Sigmoid colon (tissue), 7 donors: ENCODE measurements around the gene WHRN. TPM values are rescaled to one million over a fixed set of nuclear protein-coding genes. Genes with fewer than 3 reads are reported as not detected.

ENCODE experiments used
- DNase-seq: peaks from one replicate; pipeline ENCODE4 v3.0.0-alpha.2; 2019
- H3K27ac ChIP-seq, 4 donors: fragments of 200-600 bp; sonication (generic); one replicate each; pipeline ENCODE4 v1.5.1; 2016 to 2019; ENCODE audit warnings: mild to moderate bottlenecking in 1 of 4
- H3K27me3 ChIP-seq, 3 donors: fragments of 200-600 bp; sonication (generic); one replicate each; pipeline ENCODE4 v1.5.1; 2019; ENCODE audit warnings: mild to moderate bottlenecking in 1 of 3
- H3K36me3 ChIP-seq, 4 donors: fragments of 200-600 bp; sonication (generic); one replicate each; pipeline ENCODE4 v1.5.1; 2016 to 2019
- H3K4me1 ChIP-seq, 4 donors: fragments of 200-600 bp; sonication (generic); one replicate each; pipeline ENCODE4 v1.5.1; 2017 to 2019
- H3K4me3 ChIP-seq, 4 donors: fragments of 200-600 bp; sonication (generic); one replicate each; pipeline ENCODE4 v1.5.1; 2017 to 2019; ENCODE audit warnings: mild to moderate bottlenecking in 2 of 4, moderate library complexity in 1 of 4
- H3K9me3 ChIP-seq, 4 donors: fragments of 200-600 bp in 3 of 4; sonication (generic) in 3 of 4; one replicate each; pipeline versions ENCODE4 v1.5.1 to v1.6.1; 2013 to 2019
- EP300 ChIP-seq, 4 donors: sonication (generic); formaldehyde crosslinking; IDR thresholded peaks; one replicate each; pipeline ENCODE4 v1.6.1; 2017; ENCODE audit warnings: antibody characterized with exemption in 4 of 4
- POLR2A ChIP-seq, 2 donors: fragments of 450-650 bp; IDR thresholded peaks; one replicate each; pipeline ENCODE4 v1.6.1; 2016; ENCODE audit warnings: antibody characterized with exemption in 2 of 2, mild to moderate bottlenecking in 2 of 2, moderate library complexity in 2 of 2
- POLR2AphosphoS5 ChIP-seq, 4 donors: sonication (generic); formaldehyde crosslinking; IDR thresholded peaks; one replicate each; pipeline ENCODE4 v1.6.1; 2017; ENCODE audit warnings: antibody characterized with exemption in 4 of 4
- WGBS, 2 donors: extraction: QIAGEN DNeasy Blood & Tissue Kit; methylation state at CpG; one replicate each; pipeline ENCODE4 v1.1.7; 2013; 5-methylcytosine and 5-hydroxymethylcytosine counted together
- intact Hi-C: fragments of 100-400 bp; cut with DNase I; formaldehyde crosslinking; loops from one replicate; pipeline ENCODE4 v1.15.1; 2023
- polyA plus RNA-seq, 3 donors: library from polyadenylated mRNA; stranded (reverse); fragments of 200-250 nt; gene quantifications; one replicate each; pipeline ENCODE4 v1.2.3, GENCODE V29; 2013
- total RNA-seq, 4 donors: library from RNA; depleted of rRNA; stranded (reverse); fragments of >200 nt; gene quantifications; one replicate each; pipeline ENCODE4 v1.1.0, GENCODE V29; 2016
- TF ChIP-seq, protein P1 (sequence below), 4 experiments: fragments of 450-650 bp in 3 of 4; fragments of 200-600 bp in 1 of 4; IDR thresholded peaks; one replicate each; pipeline ENCODE4 v1.5.1; 2016 to 2019; ENCODE audit warnings: antibody characterized with exemption in 4 of 4, mild to moderate bottlenecking in 3 of 4, moderate library complexity in 2 of 4
- donor health status: healthy with polysubstance abuse.
- donor health status: Bipolar disorder and iron deficiency.
- donor health status: healthy.

WHRN gene
- total and polyA plus RNA-seq, 7 donors: 0.60 to 7.8 (median 5.4) TPM

DNA sequence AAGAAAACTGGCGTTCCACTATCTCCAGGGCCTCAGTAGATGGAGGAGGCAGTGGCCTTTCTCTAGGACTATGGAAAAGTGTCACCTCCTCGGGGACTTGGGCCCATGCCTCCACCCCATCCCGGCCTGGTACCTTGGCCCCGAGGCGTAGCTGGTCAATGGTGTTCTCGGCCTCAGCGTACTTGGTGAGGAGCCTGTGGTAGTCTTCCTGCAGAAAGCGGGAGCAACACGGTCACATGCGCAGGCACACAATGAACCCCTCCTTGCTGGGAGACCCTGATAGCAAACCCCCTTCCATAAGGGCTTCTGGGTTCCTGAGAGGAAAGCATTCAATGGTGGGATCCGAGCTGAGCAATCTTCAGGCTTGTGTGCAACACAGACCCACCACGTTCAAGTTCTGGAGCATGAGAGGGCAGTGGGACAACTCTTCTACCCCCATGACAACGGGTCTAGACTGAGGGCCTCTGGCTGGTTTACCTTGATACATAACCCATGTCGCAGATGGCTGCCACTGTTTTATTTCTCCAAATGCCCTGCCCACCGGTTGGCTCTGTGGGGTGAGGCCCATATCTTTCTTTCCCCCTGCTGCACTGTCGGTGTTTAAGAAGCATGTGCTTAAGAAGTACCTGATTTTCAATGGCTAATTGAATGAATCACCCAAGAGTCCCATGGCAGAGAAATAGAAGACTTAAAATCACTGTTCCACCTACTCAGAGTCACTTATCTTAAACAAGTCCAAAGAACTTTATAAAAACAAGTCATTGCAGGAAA is 131.1 kb downstream of the WHRN start:
- Histone ChIP-seq H3K27ac (no peak overlapping the region), H3K36me3 (peaks cover 15 to 51% (median 17%) of the 10 kb centered on the region in 4 donors), H3K4me3 (no peak overlapping the region), H3K9me3 (no peaks in the 10 kb centered on the region), H3K27me3 (no peaks in the 10 kb centered on the region), H3K4me1 (peaks cover 0 to 26% (median 12%) of the 10 kb centered on the region in 4 donors)
- peak; percentile 50 for DNase-seq
- 85 to 92% methylated on average over 16 of the region's 16 CpGs for WGBS, 2 donors
- intact Hi-C loops: no loop called here
- TF ChIP-seq EP300 (IDR thresholded peaks at IDR 0.05) (no peak), POLR2AphosphoS5 (IDR thresholded peaks at IDR 0.05) (no peak), POLR2A (IDR thresholded peaks at IDR 0.05) (no peak)
- TF ChIP-seq, protein P1, sequence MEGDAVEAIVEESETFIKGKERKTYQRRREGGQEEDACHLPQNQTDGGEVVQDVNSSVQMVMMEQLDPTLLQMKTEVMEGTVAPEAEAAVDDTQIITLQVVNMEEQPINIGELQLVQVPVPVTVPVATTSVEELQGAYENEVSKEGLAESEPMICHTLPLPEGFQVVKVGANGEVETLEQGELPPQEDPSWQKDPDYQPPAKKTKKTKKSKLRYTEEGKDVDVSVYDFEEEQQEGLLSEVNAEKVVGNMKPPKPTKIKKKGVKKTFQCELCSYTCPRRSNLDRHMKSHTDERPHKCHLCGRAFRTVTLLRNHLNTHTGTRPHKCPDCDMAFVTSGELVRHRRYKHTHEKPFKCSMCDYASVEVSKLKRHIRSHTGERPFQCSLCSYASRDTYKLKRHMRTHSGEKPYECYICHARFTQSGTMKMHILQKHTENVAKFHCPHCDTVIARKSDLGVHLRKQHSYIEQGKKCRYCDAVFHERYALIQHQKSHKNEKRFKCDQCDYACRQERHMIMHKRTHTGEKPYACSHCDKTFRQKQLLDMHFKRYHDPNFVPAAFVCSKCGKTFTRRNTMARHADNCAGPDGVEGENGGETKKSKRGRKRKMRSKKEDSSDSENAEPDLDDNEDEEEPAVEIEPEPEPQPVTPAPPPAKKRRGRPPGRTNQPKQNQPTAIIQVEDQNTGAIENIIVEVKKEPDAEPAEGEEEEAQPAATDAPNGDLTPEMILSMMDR (IDR thresholded peaks at IDR 0.05): no peak

GRCh38 chr9:114372921-114373448 is 132.3 kb downstream of the WHRN start:
- intact Hi-C loops: no loop called here
- peak in 1 of 4 donors; percentile 12 for TF ChIP-seq POLR2AphosphoS5 (IDR thresholded peaks at IDR 0.05)
- TF ChIP-seq, protein P1 (IDR thresholded peaks at IDR 0.05): no peak
- H3K36me3 ChIP-seq: peaks cover 15 to 50% (median 20%) of the 10 kb centered on the region in 4 donors
- H3K27ac ChIP-seq: peak overlapping the region; percentile 27 to 56 (median 34)
- H3K4me1 ChIP-seq: peaks cover 0 to 26% (median 12%) of the 10 kb centered on the region in 4 donors
- WGBS, 2 donors: 40 to 74% methylated on average over 9 of the region's 9 CpGs
- H3K27me3 ChIP-seq: no peaks in the 10 kb centered on the region
- H3K4me3 ChIP-seq: no peak overlapping the region
- DNase-seq: peak; percentile 81
- H3K9me3 ChIP-seq: no peaks in the 10 kb centered on the region

DNA sequence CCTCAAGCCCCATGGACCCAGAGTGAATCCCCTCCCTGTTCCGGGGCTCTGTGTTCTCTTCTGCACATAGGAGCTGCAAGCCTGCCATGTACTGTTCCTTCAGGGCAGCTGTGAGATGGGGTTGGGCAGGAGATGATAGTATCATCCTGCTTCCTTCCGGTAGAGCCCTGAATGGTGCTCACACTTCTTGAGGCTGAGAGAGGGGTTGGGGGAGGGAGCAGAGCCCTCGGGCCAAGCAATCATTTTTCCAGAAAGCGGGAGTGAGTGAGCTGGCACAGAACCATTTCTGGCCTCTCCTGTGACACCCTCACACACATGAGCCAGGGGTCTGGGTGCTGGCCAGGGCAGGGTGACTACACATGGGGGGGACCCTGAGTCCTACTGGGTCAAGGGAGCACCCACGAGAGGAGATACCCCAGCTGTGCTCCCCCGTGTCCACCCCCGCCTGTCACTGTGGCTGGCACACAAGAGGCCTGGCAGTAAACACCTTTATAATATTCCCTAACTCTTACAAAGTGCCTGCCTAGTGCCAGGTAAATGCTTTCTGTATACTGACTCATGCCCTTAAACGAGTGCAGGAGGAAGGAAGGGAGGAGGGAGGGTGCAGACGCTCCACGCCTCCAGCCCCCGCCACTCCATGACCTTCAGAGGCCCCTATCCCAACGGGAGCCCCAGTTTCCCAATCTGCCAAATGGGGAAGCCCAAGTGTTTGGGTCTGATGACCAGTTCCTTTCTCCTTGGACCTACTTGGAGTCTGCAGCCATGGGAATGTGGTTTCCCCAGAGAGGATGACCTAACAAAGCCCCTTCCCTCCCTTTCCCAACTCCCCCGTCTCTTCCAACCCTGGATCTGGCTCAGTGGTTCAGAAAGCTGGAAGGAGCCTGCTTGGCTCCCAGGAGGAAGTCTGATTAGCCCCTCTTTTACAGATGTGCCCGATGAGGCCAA is 133.0 kb downstream of the WHRN start:
- peak overlapping the region; percentile 27 to 56 (median 34) for H3K27ac ChIP-seq
- peaks cover 0 to 26% (median 12%) of the 10 kb centered on the region in 4 donors for H3K4me1 ChIP-seq
- intact Hi-C loops: no loop called here
- H3K4me3 ChIP-seq: no peak overlapping the region
- no peaks in the 10 kb centered on the region for H3K27me3 ChIP-seq
- WGBS, 2 donors: 33 to 70% methylated on average over 14 of the region's 14 CpGs
- TF ChIP-seq, protein P1 (IDR thresholded peaks at IDR 0.05): no peak
- no peak for TF ChIP-seq POLR2A (IDR thresholded peaks at IDR 0.05)
- TF ChIP-seq EP300 (IDR thresholded peaks at IDR 0.05): no peak
- no peak for TF ChIP-seq POLR2AphosphoS5 (IDR thresholded peaks at IDR 0.05)
- DNase-seq: peak; percentile 65
- peaks cover 14 to 52% (median 20%) of the 10 kb centered on the region in 4 donors for H3K36me3 ChIP-seq
- no peaks in the 10 kb centered on the region for H3K9me3 ChIP-seq

DNA sequence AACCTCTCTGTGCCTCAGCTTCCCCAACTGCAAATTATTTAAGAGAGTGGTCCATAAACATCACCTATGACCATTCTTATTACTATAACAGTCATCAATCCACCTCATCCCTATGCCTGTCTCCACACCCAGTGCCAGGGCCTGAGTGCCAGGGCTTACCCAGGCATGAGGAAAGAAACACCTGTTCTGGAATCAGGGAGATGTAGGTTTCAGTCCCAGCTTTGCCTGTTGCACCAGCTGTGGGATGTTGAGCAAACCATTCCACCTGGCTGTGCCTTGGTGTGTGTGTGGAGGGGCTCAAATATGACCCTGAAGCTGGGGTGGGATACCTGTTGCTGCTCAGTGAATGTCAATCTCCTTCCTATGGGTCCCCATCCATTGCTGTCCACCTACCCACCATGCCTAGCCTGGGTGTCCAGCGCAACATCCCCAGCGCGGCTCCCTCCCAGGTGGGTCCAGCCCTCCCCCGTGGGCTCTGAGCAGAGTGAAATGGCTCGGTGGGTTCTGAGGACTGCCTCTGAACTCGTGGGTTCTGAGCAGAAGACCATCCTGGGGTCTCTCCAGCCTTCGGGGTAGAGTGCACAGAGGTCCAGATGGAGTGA is 133.8 kb downstream of the WHRN start:
- Histone ChIP-seq H3K4me3 (no peak overlapping the region), H3K9me3 (no peaks in the 10 kb centered on the region), H3K27me3 (no peaks in the 10 kb centered on the region), H3K36me3 (peaks cover 6 to 44% (median 12%) of the 10 kb centered on the region in 4 donors), H3K27ac (peak overlapping the region in 2 of 4 donors; percentile 34 to 56), H3K4me1 (peaks cover 0 to 26% (median 12%) of the 10 kb centered on the region in 4 donors)
- WGBS, 2 donors: 64 to 80% methylated on average over 7 of the region's 7 CpGs
- TF ChIP-seq POLR2A (IDR thresholded peaks at IDR 0.05) (no peak), EP300 (IDR thresholded peaks at IDR 0.05) (no peak), POLR2AphosphoS5 (IDR thresholded peaks at IDR 0.05) (no peak)
- TF ChIP-seq, protein P1 (IDR thresholded peaks at IDR 0.05): no peak
- intact Hi-C loops: no loop called here
- peak; percentile 54 for DNase-seq
